Uterus (tissue), 4 donors: ENCODE data around the gene CTRL. TPM values are rescaled to one million over a fixed set of nuclear protein-coding genes. Genes with fewer than 3 reads are reported as not detected.

ENCODE experiments used
- DNase-seq, 2 donors: peaks; one replicate each; pipeline ENCODE4 v3.0.0-alpha.2; 2019 to 2020
- H3K27ac ChIP-seq, 2 donors: fragments of 200-600 bp; sonication (generic); 1 replicate in 1 of 2; 2 replicates in 1 of 2; pipeline ENCODE4 v1.5.1; 2016 to 2018
- H3K27me3 ChIP-seq, 2 donors: fragments of 200-600 bp; sonication (generic); one replicate each; pipeline ENCODE4 v1.5.1; 2018 to 2019; ENCODE audit warnings: control low read depth in 1 of 2
- H3K36me3 ChIP-seq, 2 donors: fragments of 200-600 bp; sonication (generic); one replicate each; pipeline ENCODE4 v1.5.1; 2019; ENCODE audit warnings: control low read depth in 1 of 2
- H3K4me1 ChIP-seq, 2 donors: fragments of 200-600 bp; sonication (generic); one replicate each; pipeline ENCODE4 v1.5.1; 2018 to 2019; ENCODE audit warnings: control low read depth in 1 of 2
- H3K4me3 ChIP-seq, 2 donors: fragments of 200-600 bp; sonication (generic); 1 replicate in 1 of 2; 2 replicates in 1 of 2; pipeline ENCODE4 v1.5.1; 2018 to 2019; ENCODE audit warnings: mild to moderate bottlenecking in 1 of 2
- H3K9me3 ChIP-seq, 2 donors: fragments of 200-600 bp; sonication (generic); one replicate each; pipeline ENCODE4 v1.5.1; 2019; ENCODE audit warnings: control low read depth in 1 of 2
- POLR2A ChIP-seq, 2 donors: fragments of 450-650 bp; IDR thresholded peaks; one replicate each; pipeline ENCODE4 v1.6.1; 2016; ENCODE audit warnings: antibody characterized with exemption in 2 of 2, mild to moderate bottlenecking in 1 of 2, moderate library complexity in 1 of 2
- intact Hi-C: fragments of 100-400 bp; cut with DNase I; formaldehyde crosslinking; loops from one replicate; pipeline ENCODE4 v1.15.1; 2023; ENCODE audit warnings: low total_unique reads
- total RNA-seq, 4 donors: library from RNA; depleted of rRNA in 3 of 4; stranded (reverse); fragments of >200 nt in 3 of 4; gene quantifications; one replicate each; pipeline versions ENCODE4 v1.1.0 to v1.2.4, GENCODE V29; 2014 to 2023
- TF ChIP-seq, protein P1 (sequence below), 4 experiments: fragments of 200-600 bp in 2 of 4; fragments of 450-650 bp in 2 of 4; sonication (generic) in 2 of 4; IDR thresholded peaks; one replicate each; pipeline ENCODE4 v1.5.1; 2016 to 2019; ENCODE audit warnings: antibody characterized with exemption in 4 of 4, mild to moderate bottlenecking in 2 of 4, moderate library complexity in 1 of 4
- donor health status: DM: yes; HTN: yes; CAD: no.

Gene CTRL
- total RNA-seq, 4 donors from 2014 or later = 1.0 TPM; not detected in 3

DNA sequence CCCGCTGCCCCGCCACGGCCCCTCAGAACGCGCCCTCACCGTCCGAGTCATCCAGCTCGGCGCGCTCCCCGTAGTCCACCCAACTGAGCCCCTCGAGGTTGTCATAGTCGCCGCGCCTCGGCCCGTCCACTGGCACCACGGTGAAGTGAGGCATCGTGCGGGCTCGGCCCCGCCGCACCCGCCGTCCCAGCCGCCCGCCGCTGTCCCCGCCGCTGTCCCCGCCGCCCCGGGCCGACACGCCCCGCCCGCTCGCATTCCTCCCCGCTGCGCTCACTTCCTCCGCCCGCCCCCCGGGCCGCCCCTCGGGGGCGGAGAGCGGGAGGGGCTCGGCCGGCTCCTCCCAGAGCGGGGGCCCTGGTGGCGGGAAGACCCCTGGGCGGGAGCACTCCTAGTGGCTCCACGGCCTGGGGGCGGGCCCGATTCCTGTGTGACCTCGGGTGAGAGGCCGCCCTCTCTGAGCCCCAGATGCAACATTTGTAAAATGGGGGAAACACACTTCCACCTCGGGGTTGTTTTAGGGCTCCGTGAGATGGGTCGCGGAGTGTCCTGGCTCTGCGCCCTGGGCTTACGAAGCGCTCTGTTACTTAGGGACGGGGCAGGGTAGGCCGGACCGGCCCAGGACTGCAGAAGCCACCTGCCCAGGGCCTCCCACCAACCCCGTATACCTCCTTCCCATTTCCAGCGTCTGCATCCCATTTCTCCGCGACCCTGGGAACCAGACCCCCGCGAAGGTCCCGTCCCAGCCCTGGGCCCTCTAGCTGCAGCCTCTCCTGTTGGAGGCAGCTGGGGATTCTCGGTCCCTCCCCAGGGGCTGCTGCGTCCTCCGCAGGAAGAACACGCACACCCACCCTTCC is 37.0 kb upstream of the CTRL start, which contains the start of gene SLC12A4:
SLC12A4 (minus strand) TSS at position 238 of the 854 bp plus-strand sequence; CDS start at position 154, 84 bp downstream.
- Histone ChIP-seq H3K4me1 (peaks cover 3 to 20% of the 10 kb centered on the region in 2 donors), H3K36me3 (no peaks in the 10 kb centered on the region), H3K27ac (peak within 1 kb of the TSS; percentile 94 to 96), H3K27me3 (no peaks in the 10 kb centered on the region), H3K9me3 (no peaks in the 10 kb centered on the region), H3K4me3 (peak within 1 kb of the TSS; percentile 73 to 92)
- intact Hi-C loops = no loop called here
- peak; percentile 90 to 99 for TF ChIP-seq POLR2A (IDR thresholded peaks at IDR 0.05)
- TF ChIP-seq, protein P1, sequence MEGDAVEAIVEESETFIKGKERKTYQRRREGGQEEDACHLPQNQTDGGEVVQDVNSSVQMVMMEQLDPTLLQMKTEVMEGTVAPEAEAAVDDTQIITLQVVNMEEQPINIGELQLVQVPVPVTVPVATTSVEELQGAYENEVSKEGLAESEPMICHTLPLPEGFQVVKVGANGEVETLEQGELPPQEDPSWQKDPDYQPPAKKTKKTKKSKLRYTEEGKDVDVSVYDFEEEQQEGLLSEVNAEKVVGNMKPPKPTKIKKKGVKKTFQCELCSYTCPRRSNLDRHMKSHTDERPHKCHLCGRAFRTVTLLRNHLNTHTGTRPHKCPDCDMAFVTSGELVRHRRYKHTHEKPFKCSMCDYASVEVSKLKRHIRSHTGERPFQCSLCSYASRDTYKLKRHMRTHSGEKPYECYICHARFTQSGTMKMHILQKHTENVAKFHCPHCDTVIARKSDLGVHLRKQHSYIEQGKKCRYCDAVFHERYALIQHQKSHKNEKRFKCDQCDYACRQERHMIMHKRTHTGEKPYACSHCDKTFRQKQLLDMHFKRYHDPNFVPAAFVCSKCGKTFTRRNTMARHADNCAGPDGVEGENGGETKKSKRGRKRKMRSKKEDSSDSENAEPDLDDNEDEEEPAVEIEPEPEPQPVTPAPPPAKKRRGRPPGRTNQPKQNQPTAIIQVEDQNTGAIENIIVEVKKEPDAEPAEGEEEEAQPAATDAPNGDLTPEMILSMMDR (IDR thresholded peaks at IDR 0.05) = peak in 1 of 4 experiments; percentile 8
- peak; percentile 87 to 91 for DNase-seq

DNA sequence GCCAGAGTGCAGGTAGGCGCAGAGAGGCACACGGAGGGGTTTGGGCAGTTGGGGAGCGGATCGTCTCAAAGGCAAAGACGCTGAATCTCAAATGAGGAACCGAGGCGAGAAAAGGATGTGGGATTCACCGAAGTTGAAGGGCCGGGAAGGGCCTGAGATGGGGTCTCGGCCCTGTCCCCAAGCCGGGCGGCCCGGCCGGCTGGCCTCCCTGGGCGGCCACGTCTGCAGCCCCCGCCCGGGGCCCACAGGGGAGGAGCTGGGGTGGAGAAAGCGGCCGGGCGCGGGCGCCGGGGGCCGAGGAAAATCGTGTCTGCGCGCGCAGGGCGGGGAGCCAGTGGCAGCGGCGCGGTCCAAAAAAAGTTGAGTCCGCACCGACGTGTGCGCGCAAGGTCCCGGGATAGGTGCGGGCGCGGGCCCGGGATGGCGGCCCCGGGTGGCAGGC is 36.3 kb upstream of the CTRL start:
- H3K9me3 ChIP-seq = no peaks in the 10 kb centered on the region
- H3K4me1 ChIP-seq = peaks cover 3 to 20% of the 10 kb centered on the region in 2 donors
- TF ChIP-seq, protein P1 (IDR thresholded peaks at IDR 0.05) = no peak
- TF ChIP-seq POLR2A (IDR thresholded peaks at IDR 0.05) = no peak
- peak overlapping the region; percentile 73 to 92 for H3K4me3 ChIP-seq
- intact Hi-C loops = no loop called here
- H3K27ac ChIP-seq = peak overlapping the region; percentile 94 to 96
- no peaks in the 10 kb centered on the region for H3K27me3 ChIP-seq
- peak in 1 of 2 donors; percentile 65 for DNase-seq
- no peaks in the 10 kb centered on the region for H3K36me3 ChIP-seq

GRCh38 chr16:67967183-67967957 is 35.7 kb upstream of the CTRL start:
- Histone ChIP-seq H3K27me3 (no peaks in the 10 kb centered on the region), H3K4me1 (peaks cover 3 to 21% of the 10 kb centered on the region in 2 donors), H3K36me3 (no peaks in the 10 kb centered on the region), H3K9me3 (no peaks in the 10 kb centered on the region), H3K4me3 (peak overlapping the region; percentile 73 to 92), H3K27ac (peak overlapping the region; percentile 94 to 96)
- intact Hi-C loops = no loop called here
- no peak for DNase-seq
- TF ChIP-seq, protein P1 (IDR thresholded peaks at IDR 0.05) = no peak
- TF ChIP-seq POLR2A (IDR thresholded peaks at IDR 0.05) = no peak

- DNase-seq = peak in 1 of 2 donors; percentile 54
- H3K4me1 ChIP-seq = peaks cover 3 to 24% of the 10 kb centered on the region in 2 donors
- H3K27me3 ChIP-seq = no peaks in the 10 kb centered on the region
- no peaks in the 10 kb centered on the region for H3K9me3 ChIP-seq
- TF ChIP-seq, protein P1 (IDR thresholded peaks at IDR 0.05) = no peak
- no peak for TF ChIP-seq POLR2A (IDR thresholded peaks at IDR 0.05)
- peak overlapping the region; percentile 73 to 92 for H3K4me3 ChIP-seq
- H3K36me3 ChIP-seq = no peaks in the 10 kb centered on the region
- peak overlapping the region; percentile 94 to 96 for H3K27ac ChIP-seq
- intact Hi-C loops = no loop called here
Observed at GRCh38 chr16:67966549-67967182, 35.0 kb upstream of the CTRL start.
